Peyer's patch (tissue), 4 donors: ENCODE results near the gene PARP15.

ENCODE experiments used
- POLR2A ChIP-seq, 2 donors: fragments of 450-650 bp; IDR thresholded peaks; one replicate each; pipeline ENCODE4 v1.5.1; 2017; ENCODE audit warnings: antibody characterized with exemption in 2 of 2, mild to moderate bottlenecking in 2 of 2, moderate library complexity in 2 of 2
- TF ChIP-seq, protein P1 (sequence below), 6 experiments: fragments of 450-650 bp in 4 of 6; fragments of 200-600 bp in 2 of 6; sonication (generic) in 1 of 6; IDR thresholded peaks; one replicate each; pipeline ENCODE4 v1.5.1; 2017 to 2019; ENCODE audit warnings: antibody characterized with exemption in 6 of 6, mild to moderate bottlenecking in 3 of 6, moderate library complexity in 1 of 6

DNA sequence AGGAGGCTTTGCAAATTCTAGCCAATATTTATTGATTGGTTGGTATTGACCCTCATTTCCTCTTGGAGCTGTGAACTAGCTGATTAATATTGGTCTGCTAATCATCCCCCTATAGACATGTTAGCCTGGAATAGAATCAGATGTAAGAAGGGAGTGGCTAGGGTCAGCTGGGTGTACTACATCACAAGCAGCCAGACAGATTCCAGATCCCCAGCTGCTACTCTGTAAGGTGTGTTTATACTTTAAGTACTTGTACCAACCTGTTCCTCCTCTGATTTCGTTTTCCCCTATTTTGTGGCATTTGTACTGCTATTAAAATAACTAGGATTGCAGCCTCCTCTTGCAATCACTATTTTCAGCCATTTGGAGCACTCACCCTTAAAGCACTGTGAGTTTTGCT lies 49.9 kb downstream of the PARP15 start:
- TF ChIP-seq POLR2A (IDR thresholded peaks at IDR 0.05), result no peak
- TF ChIP-seq, protein P1, sequence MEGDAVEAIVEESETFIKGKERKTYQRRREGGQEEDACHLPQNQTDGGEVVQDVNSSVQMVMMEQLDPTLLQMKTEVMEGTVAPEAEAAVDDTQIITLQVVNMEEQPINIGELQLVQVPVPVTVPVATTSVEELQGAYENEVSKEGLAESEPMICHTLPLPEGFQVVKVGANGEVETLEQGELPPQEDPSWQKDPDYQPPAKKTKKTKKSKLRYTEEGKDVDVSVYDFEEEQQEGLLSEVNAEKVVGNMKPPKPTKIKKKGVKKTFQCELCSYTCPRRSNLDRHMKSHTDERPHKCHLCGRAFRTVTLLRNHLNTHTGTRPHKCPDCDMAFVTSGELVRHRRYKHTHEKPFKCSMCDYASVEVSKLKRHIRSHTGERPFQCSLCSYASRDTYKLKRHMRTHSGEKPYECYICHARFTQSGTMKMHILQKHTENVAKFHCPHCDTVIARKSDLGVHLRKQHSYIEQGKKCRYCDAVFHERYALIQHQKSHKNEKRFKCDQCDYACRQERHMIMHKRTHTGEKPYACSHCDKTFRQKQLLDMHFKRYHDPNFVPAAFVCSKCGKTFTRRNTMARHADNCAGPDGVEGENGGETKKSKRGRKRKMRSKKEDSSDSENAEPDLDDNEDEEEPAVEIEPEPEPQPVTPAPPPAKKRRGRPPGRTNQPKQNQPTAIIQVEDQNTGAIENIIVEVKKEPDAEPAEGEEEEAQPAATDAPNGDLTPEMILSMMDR (IDR thresholded peaks at IDR 0.05), result no peak
